Uterus (tissue), 4 donors: ENCODE data around the gene IRF9. TPM values are rescaled to one million over a fixed set of nuclear protein-coding genes. Genes with fewer than 3 reads are reported as not detected.

Experiments used
- DNase-seq, 2 donors: peaks; one replicate each; pipeline ENCODE4 v3.0.0-alpha.2; 2019 to 2020
- H3K27ac ChIP-seq, 2 donors: fragments of 200-600 bp; sonication (generic); 1 replicate in 1 of 2; 2 replicates in 1 of 2; pipeline ENCODE4 v1.5.1; 2016 to 2018
- H3K27me3 ChIP-seq, 2 donors: fragments of 200-600 bp; sonication (generic); one replicate each; pipeline ENCODE4 v1.5.1; 2018 to 2019; ENCODE audit warnings: control low read depth in 1 of 2
- H3K36me3 ChIP-seq, 2 donors: fragments of 200-600 bp; sonication (generic); one replicate each; pipeline ENCODE4 v1.5.1; 2019; ENCODE audit warnings: control low read depth in 1 of 2
- H3K4me1 ChIP-seq, 2 donors: fragments of 200-600 bp; sonication (generic); one replicate each; pipeline ENCODE4 v1.5.1; 2018 to 2019; ENCODE audit warnings: control low read depth in 1 of 2
- H3K4me3 ChIP-seq, 2 donors: fragments of 200-600 bp; sonication (generic); 1 replicate in 1 of 2; 2 replicates in 1 of 2; pipeline ENCODE4 v1.5.1; 2018 to 2019; ENCODE audit warnings: mild to moderate bottlenecking in 1 of 2
- H3K9me3 ChIP-seq, 2 donors: fragments of 200-600 bp; sonication (generic); one replicate each; pipeline ENCODE4 v1.5.1; 2019; ENCODE audit warnings: control low read depth in 1 of 2
- POLR2A ChIP-seq, 2 donors: fragments of 450-650 bp; IDR thresholded peaks; one replicate each; pipeline ENCODE4 v1.6.1; 2016; ENCODE audit warnings: antibody characterized with exemption in 2 of 2, mild to moderate bottlenecking in 1 of 2, moderate library complexity in 1 of 2
- intact Hi-C: fragments of 100-400 bp; cut with DNase I; formaldehyde crosslinking; loops from one replicate; pipeline ENCODE4 v1.15.1; 2023; ENCODE audit warnings: low total_unique reads
- total RNA-seq, 4 donors: library from RNA; depleted of rRNA in 3 of 4; stranded (reverse); fragments of >200 nt in 3 of 4; gene quantifications; one replicate each; pipeline versions ENCODE4 v1.1.0 to v1.2.4, GENCODE V29; 2014 to 2023
- TF ChIP-seq, protein P1 (sequence below), 4 experiments: fragments of 200-600 bp in 2 of 4; fragments of 450-650 bp in 2 of 4; sonication (generic) in 2 of 4; IDR thresholded peaks; one replicate each; pipeline ENCODE4 v1.5.1; 2016 to 2019; ENCODE audit warnings: antibody characterized with exemption in 4 of 4, mild to moderate bottlenecking in 2 of 4, moderate library complexity in 1 of 4
- donor health status: DM: yes; HTN: yes; CAD: no.

IRF9 gene
- total RNA-seq, 4 donors from 2014 or later, result 33.2 to 205 (median 67.2) TPM

- TF ChIP-seq POLR2A (IDR thresholded peaks at IDR 0.05), result peak; percentile 13 to 46
- TF ChIP-seq, protein P1, sequence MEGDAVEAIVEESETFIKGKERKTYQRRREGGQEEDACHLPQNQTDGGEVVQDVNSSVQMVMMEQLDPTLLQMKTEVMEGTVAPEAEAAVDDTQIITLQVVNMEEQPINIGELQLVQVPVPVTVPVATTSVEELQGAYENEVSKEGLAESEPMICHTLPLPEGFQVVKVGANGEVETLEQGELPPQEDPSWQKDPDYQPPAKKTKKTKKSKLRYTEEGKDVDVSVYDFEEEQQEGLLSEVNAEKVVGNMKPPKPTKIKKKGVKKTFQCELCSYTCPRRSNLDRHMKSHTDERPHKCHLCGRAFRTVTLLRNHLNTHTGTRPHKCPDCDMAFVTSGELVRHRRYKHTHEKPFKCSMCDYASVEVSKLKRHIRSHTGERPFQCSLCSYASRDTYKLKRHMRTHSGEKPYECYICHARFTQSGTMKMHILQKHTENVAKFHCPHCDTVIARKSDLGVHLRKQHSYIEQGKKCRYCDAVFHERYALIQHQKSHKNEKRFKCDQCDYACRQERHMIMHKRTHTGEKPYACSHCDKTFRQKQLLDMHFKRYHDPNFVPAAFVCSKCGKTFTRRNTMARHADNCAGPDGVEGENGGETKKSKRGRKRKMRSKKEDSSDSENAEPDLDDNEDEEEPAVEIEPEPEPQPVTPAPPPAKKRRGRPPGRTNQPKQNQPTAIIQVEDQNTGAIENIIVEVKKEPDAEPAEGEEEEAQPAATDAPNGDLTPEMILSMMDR (IDR thresholded peaks at IDR 0.05), result no peak
- H3K9me3 ChIP-seq, result no peaks in the 10 kb centered on the region
- peak within 1 kb of the TSS; percentile 84 to 95 for H3K4me3 ChIP-seq
- no peaks in the 10 kb centered on the region for H3K27me3 ChIP-seq
- peak; percentile 94 for DNase-seq
- intact Hi-C loops, result no loop called here
- no peaks in the 10 kb centered on the region for H3K36me3 ChIP-seq
- H3K4me1 ChIP-seq, result peaks cover 4 to 6% of the 10 kb centered on the region in 2 donors
- peak within 1 kb of the TSS; percentile 90 to 92 for H3K27ac ChIP-seq
These were observed 14.6 kb upstream of the IRF9 start, which contains the start of gene PSME2 for GRCh38 chr14:24146453-24146977. Gene PSME2, minus strand, starts transcription at chr14:24146610. Its CDS starts 29 bp downstream, at chr14:24146581.

- intact Hi-C loops, result no loop called here
- H3K36me3 ChIP-seq, result no peaks in the 10 kb centered on the region
- DNase-seq, result peak; percentile 98 to 99
- TF ChIP-seq POLR2A (IDR thresholded peaks at IDR 0.05), result peak; percentile 11 to 49
- TF ChIP-seq, protein P1 (IDR thresholded peaks at IDR 0.05), result peak in 1 of 4 experiments; percentile 5
- H3K27ac ChIP-seq, result peak within 1 kb of the TSS; percentile 90 to 92
- H3K27me3 ChIP-seq, result no peaks in the 10 kb centered on the region
- H3K9me3 ChIP-seq, result no peaks in the 10 kb centered on the region
- peaks cover 4 to 6% of the 10 kb centered on the region in 2 donors for H3K4me1 ChIP-seq
- peak within 1 kb of the TSS; percentile 84 to 95 for H3K4me3 ChIP-seq
These were observed 13.9 kb upstream of the IRF9 start, which contains the start of gene RNF31 for GRCh38 chr14:24146978-24147760. Gene RNF31, plus strand, starts transcription at chr14:24147498. Its CDS starts 201 bp downstream, at chr14:24147699.

GRCh38 chr14:24147761-24148428 is 13.2 kb upstream of the IRF9 start:
- intact Hi-C loops, result no loop called here
- Histone ChIP-seq H3K27me3 (no peaks in the 10 kb centered on the region), H3K9me3 (no peaks in the 10 kb centered on the region), H3K27ac (peak overlapping the region; percentile 81 to 92), H3K36me3 (no peaks in the 10 kb centered on the region), H3K4me3 (peak overlapping the region; percentile 84 to 95), H3K4me1 (peaks cover 4 to 6% of the 10 kb centered on the region in 2 donors)
- TF ChIP-seq, protein P1 (IDR thresholded peaks at IDR 0.05), result no peak
- no peak for TF ChIP-seq POLR2A (IDR thresholded peaks at IDR 0.05)
- DNase-seq, result no peak

DNA sequence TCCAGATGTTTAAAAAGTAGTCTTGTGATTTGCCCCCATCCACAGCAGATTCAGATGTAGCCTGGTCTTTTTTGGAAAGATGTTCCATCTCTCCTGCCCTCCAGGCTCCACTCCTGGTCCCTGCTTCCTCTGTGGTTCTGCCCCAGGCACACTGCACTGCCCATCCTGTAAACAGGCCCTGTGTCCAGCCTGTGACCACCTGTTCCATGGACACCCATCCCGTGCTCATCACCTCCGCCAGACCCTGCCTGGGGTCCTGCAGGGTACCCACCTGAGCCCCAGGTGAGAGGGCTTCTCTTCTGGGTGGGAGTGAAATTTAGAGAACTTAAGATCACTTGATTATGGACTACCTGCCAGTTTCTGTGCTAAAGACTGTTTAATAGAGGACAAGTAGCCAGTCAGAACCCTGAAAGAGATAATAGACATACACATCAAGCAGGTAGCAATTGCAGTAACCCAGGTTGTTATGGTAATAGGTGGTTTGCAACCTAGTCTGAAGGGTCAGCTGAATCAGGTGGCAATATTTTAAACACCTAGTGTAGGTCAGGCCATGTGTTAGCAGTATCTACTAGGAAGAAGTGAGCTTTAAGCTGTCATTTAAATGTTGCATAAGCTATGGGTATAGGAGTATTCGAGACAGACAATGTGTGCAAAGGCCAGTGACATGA is 11.6 kb upstream of the IRF9 start:
- Histone ChIP-seq H3K36me3 (no peaks in the 10 kb centered on the region), H3K4me1 (peaks cover 4 to 6% of the 10 kb centered on the region in 2 donors), H3K4me3 (no peak overlapping the region), H3K9me3 (no peaks in the 10 kb centered on the region), H3K27ac (no peak overlapping the region), H3K27me3 (no peaks in the 10 kb centered on the region)
- DNase-seq, result no peak
- TF ChIP-seq, protein P1 (IDR thresholded peaks at IDR 0.05), result no peak
- TF ChIP-seq POLR2A (IDR thresholded peaks at IDR 0.05), result no peak
- intact Hi-C loops, result no loop called here
